Inflammatory macrophage (primary cell): Measurements from ENCODE around the gene MFSD2A.
"Not testable (repeated sequence)": the region's sequence is repeated elsewhere in the genome, so short reads cannot be mapped to it uniquely, and the experiment has no call there.

ENCODE experiments used
- DNase-seq, 2 donors: peaks; one replicate each; pipeline ENCODE4 v3.0.0-alpha.2; 2020 to 2022

The MFSD2A gene

DNA sequence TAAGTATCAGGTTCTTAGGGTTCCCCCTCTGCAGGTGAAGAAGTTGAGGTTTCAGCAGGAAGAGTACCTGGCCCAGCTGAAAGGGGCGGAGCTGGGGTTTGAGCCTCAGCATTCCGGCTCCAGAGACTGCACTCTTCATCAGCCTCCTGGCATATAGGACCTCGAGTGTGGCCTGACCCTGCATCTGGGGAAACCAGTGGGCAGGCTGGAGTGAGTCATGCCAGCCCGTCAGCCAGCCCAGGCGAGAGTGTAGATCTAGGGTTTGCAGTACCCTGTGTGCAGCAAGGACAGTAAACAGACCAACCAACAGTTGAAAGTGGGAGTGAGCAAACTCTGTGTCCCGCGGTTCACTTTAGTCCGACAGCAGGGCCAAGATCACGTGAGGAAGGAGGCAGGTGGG, 14.1 kb downstream of the MFSD2A start:
- DNase-seq: peak in 1 of 2 donors; percentile 14

DNA sequence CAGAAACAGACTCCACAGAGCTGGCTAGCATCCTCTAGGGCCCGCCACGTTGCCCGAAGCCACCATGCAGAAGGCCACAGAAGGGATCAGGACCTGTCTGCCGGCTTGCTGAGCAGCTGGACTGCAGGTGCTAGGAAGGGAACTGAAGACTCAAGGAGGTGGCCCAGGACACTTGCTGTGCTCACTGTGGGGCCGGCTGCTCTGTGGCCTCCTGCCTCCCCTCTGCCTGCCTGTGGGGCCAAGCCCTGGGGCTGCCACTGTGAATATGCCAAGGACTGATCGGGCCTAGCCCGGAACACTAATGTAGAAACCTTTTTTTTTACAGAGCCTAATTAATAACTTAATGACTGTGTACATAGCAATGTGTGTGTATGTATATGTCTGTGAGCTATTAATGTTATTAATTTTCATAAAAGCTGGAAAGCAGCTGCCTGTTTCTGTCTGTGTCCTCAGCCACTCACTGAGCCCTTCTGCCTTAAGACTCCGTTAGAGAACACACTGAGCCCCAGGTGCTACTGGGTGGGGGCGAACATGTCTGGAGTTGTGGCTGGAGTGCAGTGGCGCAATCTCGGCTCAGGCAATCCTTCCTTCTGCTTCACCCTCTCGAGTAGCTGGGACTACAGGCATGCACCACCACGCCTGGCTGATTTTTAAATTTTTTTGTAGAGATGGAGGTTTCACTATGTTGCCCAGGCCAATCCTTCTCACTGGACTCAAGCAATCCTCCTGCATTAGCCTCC, 14.8 kb downstream of the MFSD2A start:
- no peak for DNase-seq

DNA sequence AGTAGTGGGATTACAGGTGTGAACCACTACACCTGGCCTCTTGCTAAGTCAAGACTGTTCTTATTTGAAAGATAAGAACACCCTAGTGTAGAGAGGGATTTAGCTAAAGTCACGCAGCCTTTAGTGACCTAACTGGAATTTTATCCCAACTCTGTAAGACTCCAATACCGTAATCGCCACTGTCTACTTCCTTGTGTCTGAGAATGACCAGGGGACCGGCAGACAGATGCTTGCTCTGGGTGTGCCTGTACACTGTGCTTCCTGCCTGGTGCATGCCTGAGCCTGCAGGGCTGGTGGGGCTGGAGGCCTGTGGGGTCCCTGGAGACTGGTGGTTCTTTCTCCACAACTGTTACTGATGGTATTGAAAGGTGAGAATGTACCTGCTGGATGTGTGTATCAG, 15.3 kb downstream of the MFSD2A start:
- DNase-seq: no peak

DNA sequence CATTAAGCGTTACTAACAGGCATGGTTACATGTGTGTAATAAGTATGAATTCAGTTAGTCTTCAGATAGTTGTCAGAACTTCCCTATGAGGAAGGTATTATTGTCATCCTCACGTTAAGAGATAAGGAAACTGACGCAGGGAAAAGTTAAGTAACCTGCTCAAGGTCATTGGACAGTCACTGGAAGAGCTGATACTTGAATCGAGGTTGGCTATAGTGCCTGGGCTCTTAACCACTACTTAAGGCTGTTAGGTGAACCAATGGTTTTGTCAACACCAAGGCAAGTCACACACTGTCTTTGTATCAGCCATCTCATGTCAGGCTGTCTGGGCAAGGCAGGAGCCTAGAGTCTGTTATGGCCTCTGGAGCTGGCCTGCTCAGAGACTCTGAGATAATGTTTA, 16.2 kb downstream of the MFSD2A start:
- DNase-seq: no peak

DNA sequence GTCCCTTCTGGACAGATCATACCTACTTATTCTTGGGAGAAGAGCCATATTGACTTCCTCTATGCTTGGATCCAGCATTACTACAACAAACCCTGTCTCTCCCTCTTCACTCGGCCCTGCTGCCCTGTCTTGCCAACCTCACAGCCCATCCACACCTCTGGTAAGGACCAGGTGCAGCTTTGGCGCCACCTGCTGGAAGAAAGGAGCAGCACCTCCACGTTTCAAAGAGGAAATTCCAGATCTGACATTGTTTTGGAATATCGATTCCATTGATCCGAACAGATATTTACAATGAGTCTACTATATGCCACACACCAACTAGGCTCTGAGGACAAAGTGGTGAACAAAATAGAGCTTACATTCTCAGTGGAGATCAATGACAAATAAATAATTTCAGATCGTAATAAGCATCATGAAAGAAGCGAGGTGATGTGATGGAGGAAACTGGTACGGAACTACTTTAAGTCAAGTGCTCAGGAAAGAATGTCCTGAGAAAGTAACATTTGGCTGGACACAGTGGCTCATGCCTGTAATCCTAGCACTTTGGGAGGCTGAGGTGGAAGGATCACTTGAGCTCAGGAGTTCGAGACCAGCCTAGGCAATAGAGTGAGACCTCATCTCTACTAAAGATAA, 18.7 kb downstream of the MFSD2A start:
- peak; percentile 72 to 75 for DNase-seq

DNA sequence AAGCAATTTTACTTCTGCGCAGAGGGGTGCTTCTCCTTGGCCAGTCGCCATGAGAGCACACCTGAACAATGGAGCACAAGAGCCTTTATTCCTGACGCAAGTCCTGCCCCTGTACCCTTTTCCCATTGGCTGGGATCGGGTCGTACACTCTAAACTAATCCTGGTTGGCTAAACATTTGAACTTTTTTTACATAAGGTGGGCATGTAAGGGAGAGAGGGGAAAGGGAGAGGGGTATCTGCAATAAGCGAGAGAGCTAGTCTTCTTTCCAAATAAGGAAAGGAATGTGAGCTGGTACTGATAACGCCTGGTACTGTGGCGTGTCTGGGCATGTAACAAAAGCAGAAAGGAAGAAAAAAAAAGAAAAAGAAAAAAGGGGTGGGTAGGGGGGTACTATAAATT, 21.8 kb downstream of the MFSD2A start:
- DNase-seq: no peak

DNA sequence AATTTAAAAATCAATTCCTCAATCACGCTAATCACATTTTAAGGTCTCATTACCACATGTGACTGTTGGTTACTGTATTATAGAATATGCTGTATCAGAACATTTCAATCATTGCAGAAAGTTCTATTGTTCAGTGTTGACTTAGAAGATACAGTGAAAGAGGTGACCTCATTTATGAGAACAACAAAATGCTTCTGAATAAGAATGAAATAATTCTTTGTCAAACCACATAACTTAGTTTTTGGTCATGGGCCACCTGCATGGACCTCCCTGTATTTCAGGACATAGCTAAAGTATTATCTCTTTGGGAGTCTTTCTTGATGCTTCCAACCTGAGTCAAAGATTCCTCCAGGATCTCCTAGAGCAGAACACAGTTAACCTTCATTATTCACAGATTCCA, 22.3 kb downstream of the MFSD2A start:
- no peak for DNase-seq

DNA sequence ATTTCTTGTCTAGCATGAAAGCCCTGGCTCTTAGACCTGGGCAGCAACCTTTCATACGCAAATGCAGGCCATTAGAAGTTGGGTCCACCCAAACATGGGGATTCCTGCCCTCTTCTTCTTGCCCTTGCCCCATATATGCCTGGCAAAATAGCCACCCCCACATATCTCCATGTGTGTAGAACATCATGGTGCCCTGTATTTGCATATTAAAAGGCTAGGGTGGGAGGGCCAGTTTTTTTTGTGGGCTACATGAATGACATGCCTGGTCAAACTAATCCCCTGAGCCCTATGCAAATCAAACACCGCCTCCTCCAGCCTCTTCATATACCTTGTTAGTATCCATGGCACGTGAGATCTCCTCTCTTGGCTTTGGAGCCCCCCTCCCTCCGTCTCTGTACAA, 24.7 kb downstream of the MFSD2A start:
- DNase-seq: no peak

DNA sequence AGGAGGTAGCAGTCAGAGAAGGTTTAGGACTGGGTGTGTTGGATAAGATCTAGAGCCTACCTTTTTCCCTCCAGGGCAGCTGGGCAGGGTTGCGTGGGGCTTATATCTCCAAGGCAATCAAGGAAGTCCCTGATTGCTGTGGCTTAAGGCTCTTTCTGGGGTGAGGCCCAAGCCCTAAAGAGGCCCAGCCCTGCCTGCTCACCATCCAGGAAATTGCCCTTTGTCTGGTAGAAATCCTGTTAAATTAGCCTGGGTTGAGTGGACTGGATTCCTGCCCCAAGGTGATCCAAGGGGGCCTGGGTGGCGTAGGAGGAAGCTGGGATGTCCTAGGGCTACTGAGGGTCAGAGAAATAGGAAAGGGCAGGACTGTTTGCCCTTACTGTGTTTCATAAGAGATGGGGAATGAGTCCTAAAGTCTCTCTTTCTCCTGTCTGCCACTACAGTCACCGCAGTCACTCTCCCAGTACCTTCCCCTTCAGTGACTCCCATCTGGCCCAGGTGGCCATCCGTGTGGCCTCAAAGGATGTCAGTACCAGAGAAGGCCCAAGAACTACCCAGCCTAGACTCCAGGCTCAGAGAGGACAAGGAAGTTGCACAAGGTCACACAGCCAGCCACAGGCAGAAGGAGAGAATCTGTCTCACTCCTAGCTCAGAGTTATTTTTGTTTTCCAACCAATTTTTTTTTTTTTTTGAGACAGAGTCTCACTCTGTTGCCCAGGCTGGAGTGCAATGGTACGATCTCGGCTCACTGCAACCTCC, 25.8 kb downstream of the MFSD2A start:
- DNase-seq: no peak

DNA sequence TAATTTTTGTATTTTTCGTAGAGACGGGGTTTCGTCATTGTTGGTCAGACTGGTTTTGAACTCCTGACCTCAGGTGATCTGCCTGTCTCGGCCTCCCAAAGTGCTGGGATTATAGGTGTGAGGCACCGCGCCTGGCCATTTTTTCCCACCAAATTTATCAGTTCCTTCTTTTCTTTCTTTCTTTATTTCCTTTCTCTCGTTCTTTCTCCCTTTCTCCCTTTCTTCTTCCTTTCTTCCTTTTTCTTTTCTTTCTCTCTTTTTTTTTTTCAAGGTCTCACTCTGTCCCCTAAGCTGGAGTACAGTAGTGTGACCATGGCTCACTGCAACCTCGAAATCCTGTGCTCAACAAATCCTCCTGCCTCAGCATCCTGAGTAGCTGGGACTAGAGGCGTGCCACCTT, 26.4 kb downstream of the MFSD2A start:
- no peak for DNase-seq

DNA sequence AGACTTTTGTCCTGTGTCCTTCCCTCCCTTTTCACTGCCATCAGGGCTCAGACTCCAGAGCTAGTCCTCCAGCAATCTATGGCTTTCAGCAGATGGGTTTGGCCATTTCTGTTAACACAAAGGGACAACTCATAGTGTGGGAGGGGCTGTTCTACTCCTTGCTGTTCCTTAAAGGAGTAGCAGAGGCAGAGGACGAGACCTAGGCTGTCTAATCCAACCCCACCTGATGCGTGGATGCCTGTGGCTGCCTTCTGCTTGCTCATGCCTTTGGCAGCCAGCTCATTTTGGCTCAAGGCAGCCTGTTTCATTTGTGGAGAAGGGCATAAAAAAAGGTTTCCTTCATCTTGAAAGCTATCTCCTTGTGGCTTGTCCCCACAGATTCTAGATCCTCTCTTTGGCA, 27.0 kb downstream of the MFSD2A start:
- DNase-seq: no peak

DNA sequence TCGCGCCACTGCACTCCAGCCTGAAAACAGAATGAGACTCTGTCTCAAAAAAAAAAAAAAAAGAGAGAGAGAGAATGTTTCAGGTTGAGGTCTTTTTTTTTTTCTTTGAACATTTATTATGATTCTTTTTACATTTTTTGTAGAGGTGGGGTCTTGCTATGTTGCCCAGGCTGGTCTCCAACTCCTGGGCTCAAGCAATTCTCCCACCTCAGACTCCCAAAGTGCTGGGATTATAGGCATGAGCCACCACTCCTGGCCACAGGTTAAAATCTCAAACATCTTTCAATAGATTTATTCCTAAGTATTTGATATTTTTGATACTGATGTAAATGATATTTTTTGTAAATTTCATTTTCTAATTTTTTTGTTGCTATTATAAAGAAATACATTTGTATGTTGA, 29.5 kb downstream of the MFSD2A start:
- DNase-seq: not testable (repeated sequence)

DNA sequence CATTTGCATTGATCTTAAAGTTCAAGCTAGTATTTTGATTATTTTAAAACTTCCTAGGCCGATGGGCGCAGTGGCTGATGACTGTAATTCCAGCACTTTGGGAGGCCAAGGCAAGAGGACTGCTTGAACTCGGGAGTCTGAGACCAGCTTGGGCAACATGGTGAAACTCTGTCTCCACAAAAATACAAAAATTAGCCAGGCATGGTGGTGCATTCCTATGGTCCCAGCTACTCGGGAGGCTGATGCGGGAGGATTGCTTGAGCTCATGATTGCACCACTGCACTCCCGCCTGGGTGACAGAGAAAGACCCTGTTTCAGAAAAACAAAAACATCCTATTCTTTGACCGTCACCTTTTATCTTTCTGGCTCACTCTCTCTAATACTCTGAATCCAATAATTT, 30.0 kb downstream of the MFSD2A start:
- no peak for DNase-seq

DNA sequence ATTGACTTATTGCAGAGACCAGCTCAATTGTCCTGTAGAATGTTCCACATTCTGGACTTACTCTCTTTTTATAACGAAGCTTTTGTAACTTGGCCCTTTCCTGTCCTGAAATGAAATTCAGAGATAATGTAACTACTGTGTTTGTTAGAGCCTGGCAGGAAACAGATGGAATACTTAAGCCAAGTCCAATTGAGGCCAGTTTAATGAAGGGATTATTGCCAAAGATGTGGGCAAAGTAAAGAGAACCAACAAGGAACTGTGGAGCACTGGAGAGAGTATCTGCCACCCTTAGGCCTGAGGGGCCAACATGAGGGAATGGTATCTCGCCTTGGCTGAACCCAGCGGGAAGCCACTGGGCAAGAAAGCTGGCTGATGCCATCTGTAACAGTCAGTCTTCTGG, 32.9 kb downstream of the MFSD2A start:
- DNase-seq: no peak

DNA sequence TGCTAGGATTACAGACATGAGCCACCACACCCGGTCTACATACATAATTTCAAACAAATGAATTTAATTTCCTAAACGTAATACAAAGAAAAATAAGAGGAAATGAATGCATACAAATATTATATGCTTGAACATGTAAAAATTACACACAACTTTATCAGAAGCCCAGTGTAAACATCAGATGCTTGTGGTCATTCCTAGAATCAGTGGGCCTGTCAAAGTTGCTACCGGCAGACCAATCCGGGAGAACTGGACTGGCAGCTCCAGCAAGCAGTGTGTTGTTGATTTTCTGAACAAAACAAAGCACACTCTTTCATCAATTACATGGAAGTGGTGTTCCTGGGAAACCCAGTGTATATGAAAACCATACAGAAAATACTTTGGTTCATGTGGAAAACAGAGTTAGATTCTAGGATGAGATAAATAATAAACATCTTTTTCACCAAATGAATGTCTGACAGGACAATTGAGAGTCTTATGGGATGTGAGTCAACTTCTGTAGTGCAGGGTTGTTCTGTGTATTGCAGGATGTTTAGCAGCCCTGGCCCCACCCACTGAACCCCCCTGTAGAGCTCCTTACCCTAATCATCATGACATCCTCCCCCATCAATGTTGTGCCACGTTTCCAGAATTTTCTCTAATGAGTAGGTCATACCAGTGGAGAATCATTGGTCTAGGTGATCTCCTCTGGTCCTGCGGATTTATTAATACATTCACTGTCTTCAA, 33.8 kb downstream of the MFSD2A start:
- no peak for DNase-seq

DNA sequence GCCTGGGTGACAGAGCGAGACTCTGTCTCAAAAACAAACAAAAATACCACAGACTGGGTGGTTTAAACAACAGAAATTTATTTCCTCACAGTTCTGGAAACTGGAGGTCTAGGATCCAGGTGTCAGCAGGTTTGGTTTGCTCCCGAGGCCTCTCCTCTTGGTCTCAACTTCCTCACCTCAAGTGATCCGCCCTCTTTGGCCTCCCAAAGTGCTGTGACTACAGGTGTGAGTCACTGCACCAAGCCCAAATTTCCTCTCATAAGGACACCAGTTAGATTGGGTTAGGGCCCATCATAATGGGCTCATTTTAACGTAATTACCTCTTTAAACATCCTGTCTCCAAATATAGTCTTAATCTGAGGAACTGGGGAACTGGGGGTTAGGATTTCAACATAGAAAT, 35.5 kb downstream of the MFSD2A start:
- DNase-seq: peak in 1 of 2 donors; percentile 23

DNA sequence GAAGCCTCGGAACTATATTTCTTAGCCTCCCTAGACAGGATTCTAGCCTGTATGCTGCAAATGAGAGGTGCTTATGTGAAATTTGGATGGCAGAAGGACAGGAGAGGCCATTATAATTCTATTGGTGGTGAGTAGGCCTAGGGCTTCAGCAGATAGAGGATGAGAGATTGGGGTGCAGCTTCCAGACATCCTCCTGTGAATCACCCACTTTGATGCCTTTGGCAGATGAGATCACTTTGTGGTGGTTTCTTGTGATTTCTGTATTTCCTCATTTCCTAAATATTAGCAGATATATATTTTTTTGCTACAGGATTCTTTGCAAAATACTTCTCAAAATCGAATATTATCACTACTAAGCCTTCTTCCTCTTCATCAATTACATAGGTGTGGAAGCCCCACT, 37.3 kb downstream of the MFSD2A start:
- DNase-seq: peak; percentile 81 to 84

DNA sequence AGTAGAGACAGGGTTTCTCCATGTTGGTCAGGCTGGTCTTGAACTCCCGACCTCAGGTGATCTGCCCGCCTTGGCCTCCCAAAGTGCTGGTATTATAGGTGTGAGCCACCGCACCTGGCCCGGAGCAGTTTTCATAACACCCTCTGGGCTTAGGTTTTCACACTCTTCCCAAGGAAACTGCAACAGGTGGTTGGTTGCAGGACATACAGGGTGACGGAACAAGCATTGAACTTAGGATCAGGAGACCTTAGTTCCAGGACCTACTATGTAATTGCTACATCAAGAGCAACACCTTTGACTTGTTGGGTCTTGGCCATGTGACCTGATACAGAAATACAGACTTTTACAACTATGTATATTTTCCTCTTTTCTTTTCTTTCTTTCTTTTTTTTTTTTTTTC, 37.9 kb downstream of the MFSD2A start:
- DNase-seq: no peak

DNA sequence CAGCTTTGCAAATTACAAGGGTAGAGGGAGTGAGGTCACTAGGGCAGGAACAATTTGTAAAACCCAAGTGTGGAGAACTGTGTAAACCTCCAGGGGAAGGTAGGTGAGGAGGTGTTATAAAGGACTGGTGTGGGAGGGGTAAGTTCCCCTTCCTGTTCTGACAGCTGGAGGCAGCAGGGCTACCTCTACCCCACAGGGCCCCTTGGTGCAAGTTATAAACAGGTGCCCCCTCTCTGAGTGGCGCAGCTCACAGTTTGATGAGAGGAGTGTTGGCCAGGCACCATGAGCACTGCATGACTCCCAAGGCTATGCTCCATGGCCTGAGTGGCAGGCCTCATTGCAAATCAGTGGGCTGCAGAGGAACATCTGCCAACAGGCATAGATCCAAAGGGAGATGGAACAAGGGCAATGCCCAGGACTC, 41.0 kb downstream of the MFSD2A start:
- DNase-seq: peak in 1 of 2 donors; percentile 23

DNA sequence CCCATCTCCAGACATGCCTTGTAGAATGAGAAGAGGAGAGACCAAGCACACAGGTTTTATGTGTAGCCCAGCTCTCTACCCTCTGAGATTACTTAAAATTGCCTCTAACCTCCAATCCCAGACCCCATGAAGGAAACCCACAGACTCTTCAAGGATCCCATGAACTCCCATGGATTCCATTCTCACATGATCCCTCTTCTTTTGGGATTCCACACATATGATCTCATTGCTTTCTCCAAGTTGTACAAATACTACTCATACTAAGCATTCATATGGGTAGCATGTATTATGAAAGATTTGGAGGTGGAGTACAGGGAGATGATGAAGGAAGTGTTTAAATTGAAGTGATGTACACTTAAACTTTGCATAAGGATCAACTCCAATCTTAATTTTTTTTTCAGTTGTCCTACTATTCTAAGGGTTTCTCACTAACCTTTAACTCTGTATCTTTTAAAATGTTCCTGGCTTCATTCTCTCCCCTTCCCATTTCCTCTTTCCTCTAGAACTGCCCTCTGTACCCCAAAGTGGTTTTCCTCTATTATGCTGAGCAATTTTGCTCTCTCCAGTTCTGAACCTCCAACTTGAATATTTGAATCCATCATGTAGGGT, 41.6 kb downstream of the MFSD2A start:
- no peak for DNase-seq

DNA sequence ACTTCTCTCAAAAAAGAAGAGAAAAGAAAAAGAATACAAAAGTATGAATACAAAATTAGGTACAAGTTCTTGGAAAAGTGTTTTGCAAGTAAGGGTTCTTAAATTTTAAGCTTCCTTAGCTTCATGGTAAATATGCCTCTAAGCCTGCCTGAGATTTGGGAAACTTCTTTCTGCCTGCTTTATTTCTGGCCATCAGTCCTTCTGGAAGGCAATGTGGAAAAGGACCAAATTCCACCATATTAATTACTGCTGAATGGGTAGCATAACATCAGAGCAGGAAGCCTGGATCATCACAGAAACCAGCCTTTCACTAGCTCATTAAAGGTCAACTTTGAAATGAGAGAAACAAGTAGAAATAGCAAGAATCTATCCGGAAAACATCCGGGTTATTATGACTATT, 46.5 kb downstream of the MFSD2A start:
- no peak for DNase-seq
